Fibroblast of pulmonary artery (primary cell): ENCODE measurements around the gene MCMBP.
A peak's percentile ranks its signal among the peaks of the same experiment; 100 is the strongest.
"Not testable (repeated sequence)": the region's sequence is repeated elsewhere in the genome, so short reads cannot be mapped to it uniquely, and the experiment has no call there.

Experiments used
- DNase-seq: peaks from one replicate; pipeline ENCODE4 v3.0.0-alpha.2; 2010; ENCODE audit warnings: low read depth
- H3K4me3 ChIP-seq: replicated peaks from 2 replicates; pipeline ENCODE4 v1.5.1; 2011; ENCODE audit warnings: low read depth, mild to moderate bottlenecking, control low read depth, low read length, moderate library complexity
- TF ChIP-seq, protein P1 (sequence below): IDR thresholded peaks from 2 replicates; pipeline ENCODE4 v1.5.1; 2011; ENCODE audit warnings: mild to moderate bottlenecking, control low read depth, low read length, inconsistent platforms; ENCODE audit errors: missing control alignments

The MCMBP gene

DNA sequence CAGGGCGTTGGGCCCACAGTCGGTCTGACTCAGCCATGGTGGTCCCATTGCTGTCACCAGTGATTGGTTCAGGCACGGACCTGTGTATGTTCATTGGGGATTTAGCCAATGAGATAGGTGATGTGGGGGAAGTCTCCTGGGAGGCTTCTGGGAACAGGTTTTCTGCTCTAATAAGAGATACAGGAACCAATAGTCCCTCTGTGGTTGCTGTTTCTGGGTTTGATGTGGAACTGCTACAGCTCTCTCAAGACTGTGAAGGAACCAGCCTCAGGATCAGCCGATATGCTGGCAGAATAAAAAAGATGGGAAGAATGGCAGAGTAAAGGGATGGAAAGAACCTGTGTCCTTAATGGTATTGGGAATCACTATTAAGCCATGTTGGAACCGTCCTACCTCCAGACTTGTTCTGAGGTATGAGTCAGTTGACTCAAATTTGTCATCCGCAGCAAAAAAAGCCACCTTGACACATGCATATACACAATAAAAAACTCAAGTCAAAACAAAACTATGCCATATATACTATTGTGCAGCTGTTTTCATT, 70.6 kb downstream of the MCMBP start:
- H3K4me3 ChIP-seq, result no peak overlapping the region
- TF ChIP-seq, protein P1, sequence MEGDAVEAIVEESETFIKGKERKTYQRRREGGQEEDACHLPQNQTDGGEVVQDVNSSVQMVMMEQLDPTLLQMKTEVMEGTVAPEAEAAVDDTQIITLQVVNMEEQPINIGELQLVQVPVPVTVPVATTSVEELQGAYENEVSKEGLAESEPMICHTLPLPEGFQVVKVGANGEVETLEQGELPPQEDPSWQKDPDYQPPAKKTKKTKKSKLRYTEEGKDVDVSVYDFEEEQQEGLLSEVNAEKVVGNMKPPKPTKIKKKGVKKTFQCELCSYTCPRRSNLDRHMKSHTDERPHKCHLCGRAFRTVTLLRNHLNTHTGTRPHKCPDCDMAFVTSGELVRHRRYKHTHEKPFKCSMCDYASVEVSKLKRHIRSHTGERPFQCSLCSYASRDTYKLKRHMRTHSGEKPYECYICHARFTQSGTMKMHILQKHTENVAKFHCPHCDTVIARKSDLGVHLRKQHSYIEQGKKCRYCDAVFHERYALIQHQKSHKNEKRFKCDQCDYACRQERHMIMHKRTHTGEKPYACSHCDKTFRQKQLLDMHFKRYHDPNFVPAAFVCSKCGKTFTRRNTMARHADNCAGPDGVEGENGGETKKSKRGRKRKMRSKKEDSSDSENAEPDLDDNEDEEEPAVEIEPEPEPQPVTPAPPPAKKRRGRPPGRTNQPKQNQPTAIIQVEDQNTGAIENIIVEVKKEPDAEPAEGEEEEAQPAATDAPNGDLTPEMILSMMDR, result no peak
- DNase-seq, result no peak

DNA sequence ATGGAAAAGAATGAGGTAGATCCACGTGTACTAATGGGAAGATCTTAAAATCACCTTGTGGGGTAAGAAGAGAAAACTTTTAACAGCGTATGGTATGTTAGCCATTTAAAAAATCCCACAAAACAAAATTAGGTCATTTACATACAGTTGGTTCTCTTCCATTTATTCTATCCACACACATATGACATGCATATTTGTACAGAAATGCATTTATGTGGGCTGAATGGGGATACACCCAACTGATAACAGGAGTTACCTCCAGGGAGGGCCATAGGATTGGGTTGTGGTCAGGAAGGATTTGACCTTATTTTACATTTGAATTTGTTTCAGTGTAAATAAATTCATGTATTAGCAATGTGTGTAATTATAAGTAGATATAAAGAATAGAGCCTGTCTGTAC, 71.5 kb downstream of the MCMBP start:
- DNase-seq, result no peak
- H3K4me3 ChIP-seq, result no peak overlapping the region
- TF ChIP-seq, protein P1, result no peak

- TF ChIP-seq, protein P1, result no peak
- no peak for DNase-seq
- no peak overlapping the region for H3K4me3 ChIP-seq
Observed at GRCh38 chr10:119796039-119796438, 76.6 kb downstream of the MCMBP start.

DNA sequence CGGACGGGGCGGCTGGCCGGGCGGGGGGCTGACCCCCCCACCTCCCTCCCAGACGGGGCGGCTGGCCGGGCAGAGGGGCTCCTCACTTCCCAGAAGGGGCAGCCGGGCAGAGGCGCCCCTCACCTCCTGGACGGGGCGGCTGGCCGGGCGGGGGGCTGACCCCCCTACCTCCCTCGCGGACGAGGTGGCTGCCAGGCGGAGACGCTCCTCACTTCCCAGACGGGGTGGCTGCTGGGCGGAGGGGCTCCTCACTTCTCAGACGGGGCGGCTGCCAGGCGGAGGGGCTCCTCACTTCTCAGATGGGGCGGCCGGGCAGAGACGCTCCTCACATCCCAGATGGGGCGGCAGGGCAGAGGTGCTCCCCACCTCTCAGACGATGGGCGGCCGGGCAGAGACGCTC, 77.5 kb downstream of the MCMBP start:
- H3K4me3 ChIP-seq, DNase-seq: not testable (repeated sequence)

DNA sequence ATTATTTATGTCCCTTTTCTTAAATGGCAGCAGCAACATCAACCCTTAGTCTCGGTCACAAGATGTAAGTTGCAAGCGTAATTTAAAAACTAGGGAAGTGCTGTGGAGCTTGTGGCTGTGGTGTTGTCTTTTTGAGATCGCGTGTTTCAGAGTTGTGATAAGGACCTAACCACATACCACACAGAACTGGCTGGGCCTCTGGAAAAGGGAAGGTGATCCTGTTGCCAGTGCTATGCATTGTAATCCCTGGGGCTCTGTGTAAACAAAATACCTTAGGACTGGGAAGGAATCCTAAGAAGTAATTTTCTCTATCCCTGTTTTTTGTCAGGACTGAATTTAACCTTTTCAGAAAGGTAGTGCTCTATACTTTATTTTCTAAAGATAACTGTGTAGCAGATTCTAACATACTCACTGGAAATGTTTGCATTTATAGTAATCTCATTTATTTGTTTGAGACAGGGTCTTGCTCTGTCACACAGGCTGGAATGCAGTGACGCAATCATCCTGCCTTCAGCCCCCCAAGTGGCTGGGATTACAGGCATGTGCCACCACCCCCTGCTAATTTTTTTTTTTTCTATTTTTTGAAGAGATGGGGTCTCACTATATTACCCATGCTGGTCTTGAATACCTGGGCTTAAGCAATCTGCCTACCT, 86.4 kb downstream of the MCMBP start:
- DNase-seq, result peak; percentile 83
- TF ChIP-seq, protein P1, result no peak
- no peak overlapping the region for H3K4me3 ChIP-seq

DNA sequence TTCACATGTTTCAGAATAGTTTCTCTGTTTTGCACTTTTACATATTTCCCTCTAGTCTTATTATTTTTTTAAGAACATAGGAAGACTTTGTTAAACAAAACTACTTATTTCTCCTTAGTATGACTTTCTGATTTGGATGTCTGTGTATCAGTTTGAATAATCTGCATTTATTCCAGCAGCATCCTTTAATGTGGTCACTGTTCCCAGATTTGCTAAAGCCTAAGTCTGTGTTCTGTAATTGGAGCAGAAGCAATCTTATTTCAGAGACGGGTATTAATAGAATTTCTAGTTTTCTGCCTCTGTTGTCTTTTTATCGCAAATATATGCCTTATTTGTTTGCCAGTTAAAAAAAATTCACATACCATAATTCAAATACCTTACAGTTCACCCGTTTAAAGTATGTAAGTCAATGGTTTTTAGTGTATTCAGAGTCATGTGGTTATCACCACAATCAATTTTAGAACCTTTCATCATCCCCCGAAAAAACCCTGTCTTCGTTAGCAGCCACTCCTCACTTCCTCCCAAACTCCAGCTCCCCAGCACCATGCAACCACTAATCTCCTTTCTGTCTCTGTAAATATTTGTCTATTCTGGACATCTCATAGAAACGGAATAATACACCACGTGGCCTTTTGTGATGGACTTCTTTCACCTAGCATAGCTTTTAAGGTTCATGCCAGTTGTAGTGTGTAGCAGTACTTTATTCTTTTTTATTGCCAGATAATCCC, 88.1 kb downstream of the MCMBP start:
- no peak for DNase-seq
- no peak overlapping the region for H3K4me3 ChIP-seq
- TF ChIP-seq, protein P1, result no peak

GRCh38 chr10:119783665-119784027, 89.0 kb downstream of the MCMBP start:
- no peak overlapping the region for H3K4me3 ChIP-seq
- no peak for DNase-seq
- TF ChIP-seq, protein P1, result no peak
